HEK293T (cell line): ENCODE results near the gene ADORA1.

Source experiments
- CTCF ChIA-PET: fragments of 350-600 bp; formaldehyde crosslinking; extraction: SDS; loops from one replicate; lab custom pipeline; 2021; ENCODE audit warnings: antibody characterized with exemption, inconsistent platforms; lab: Yijun Ruan, JAX
- POLR2A ChIA-PET: fragments of 350-600 bp; formaldehyde crosslinking; extraction: SDS; loops from one replicate; lab custom pipeline; 2020; ENCODE audit warnings: antibody characterized with exemption, inconsistent platforms; lab: Yijun Ruan, JAX
- DNase-seq: peaks from one replicate; pipeline ENCODE4 v3.0.0; 2012; ENCODE audit warnings: mixed read lengths; ENCODE audit errors: extremely low spot score
- ARNT ChIP-seq: fragments of 450-650 bp; IDR thresholded peaks from 2 replicates; pipeline ENCODE4 v1.6.1; 2017; ENCODE audit warnings: mild to moderate bottlenecking
- BHLHE40 ChIP-seq: fragments of 450-650 bp; IDR thresholded peaks from 2 replicates; pipeline ENCODE4 v1.6.1; 2016; ENCODE audit warnings: mild to moderate bottlenecking, moderate library complexity, borderline replicate concordance
- CTBP1 ChIP-seq: fragments of 450-650 bp; IDR thresholded peaks from 2 replicates; pipeline ENCODE4 v1.6.1; 2016; ENCODE audit warnings: borderline replicate concordance
- ELF4 ChIP-seq: fragments of 450-650 bp; IDR thresholded peaks from 2 replicates; pipeline ENCODE4 v1.6.1; 2017; ENCODE audit warnings: antibody characterized with exemption
- FOXA1 ChIP-seq: fragments of 450-650 bp; IDR thresholded peaks from 2 replicates; pipeline ENCODE4 v1.6.1; 2016; ENCODE audit warnings: mild to moderate bottlenecking
- FOXK2 ChIP-seq: fragments of 450-650 bp; IDR thresholded peaks from 2 replicates; pipeline ENCODE4 v1.6.1; 2016; ENCODE audit warnings: mild to moderate bottlenecking
- FOXM1 ChIP-seq: fragments of 450-650 bp; IDR thresholded peaks from 2 replicates; pipeline ENCODE4 v1.6.1; 2017; ENCODE audit warnings: mild to moderate bottlenecking, borderline replicate concordance
- HDGF ChIP-seq: fragments of 450-650 bp; IDR thresholded peaks from 2 replicates; pipeline ENCODE4 v1.6.1; 2017; ENCODE audit warnings: antibody characterized with exemption, borderline replicate concordance
- L3MBTL2 ChIP-seq: fragments of 450-650 bp; conservative IDR thresholded peaks from 2 replicates; pipeline ENCODE4 v1.6.1; 2016; ENCODE audit warnings: mild to moderate bottlenecking
- LEF1 ChIP-seq: fragments of 450-650 bp; IDR thresholded peaks from 2 replicates; pipeline ENCODE4 v1.6.1; 2017; ENCODE audit warnings: mild to moderate bottlenecking, borderline replicate concordance
- NFRKB ChIP-seq: fragments of 450-650 bp; IDR thresholded peaks from 2 replicates; pipeline ENCODE4 v1.6.1; 2016; ENCODE audit warnings: mild to moderate bottlenecking, moderate library complexity
- PKNOX1 ChIP-seq: fragments of 450-650 bp; IDR thresholded peaks from 2 replicates; pipeline ENCODE4 v1.6.1; 2016
- SP1 ChIP-seq: fragments of 450-650 bp; IDR thresholded peaks from 2 replicates; pipeline ENCODE4 v1.6.1; 2017
- SUZ12 ChIP-seq: fragments of 450-650 bp; IDR thresholded peaks from 2 replicates; pipeline ENCODE4 v1.6.1; 2016; ENCODE audit warnings: mild to moderate bottlenecking
- TARDBP ChIP-seq: fragments of 450-650 bp; IDR thresholded peaks from 2 replicates; pipeline ENCODE4 v1.6.1; 2016
- ZNF384 ChIP-seq: fragments of 450-650 bp; IDR thresholded peaks from 2 replicates; pipeline ENCODE4 v1.6.1; 2016

The ADORA1 gene

DNA sequence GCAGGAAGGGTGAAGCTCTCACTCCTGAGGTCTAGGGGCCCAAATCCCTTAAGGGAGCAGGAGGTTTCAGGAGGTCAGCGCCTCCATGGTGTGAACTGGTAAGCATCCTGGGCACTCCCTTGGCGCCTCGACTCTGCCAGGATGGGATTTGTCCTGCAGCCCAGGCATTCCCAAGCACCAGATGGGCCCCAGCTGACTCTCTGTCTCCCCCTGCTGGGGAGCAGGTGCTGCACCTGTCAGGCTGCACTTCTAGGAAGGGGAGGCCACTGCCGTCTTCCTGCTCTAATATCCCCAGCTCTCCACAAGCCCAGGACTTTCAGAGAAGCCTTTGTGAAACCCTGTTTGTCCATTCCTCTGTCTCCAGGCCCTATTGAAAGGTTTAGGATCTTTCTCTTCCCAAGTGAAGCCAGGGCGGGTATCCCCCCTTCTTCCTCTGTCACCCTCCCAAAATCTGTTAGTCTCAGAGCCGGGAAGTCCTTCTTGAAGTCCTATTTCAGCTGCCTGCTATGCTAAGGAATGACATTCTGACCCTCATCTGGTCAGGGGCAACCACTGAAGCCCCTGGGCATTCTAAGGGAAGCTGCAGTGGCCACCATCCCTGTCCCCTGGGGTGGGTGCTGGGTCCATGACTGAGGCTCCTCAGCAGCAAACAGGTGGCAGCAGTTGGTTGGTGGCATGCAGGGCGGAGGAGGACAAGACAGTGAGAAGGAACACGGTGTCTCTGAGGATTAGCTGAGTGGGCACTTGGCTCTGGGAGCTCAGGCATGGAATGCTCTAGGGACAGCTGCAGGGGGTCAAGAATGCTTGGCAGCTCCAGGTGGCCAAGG lies 44.9 kb downstream of the ADORA1 start:
- TF ChIP-seq NFRKB, result no peak
- no peak for TF ChIP-seq LEF1
- TF ChIP-seq BHLHE40, result no peak
- no peak for TF ChIP-seq ELF4
- TF ChIP-seq FOXM1, result no peak
- no peak for TF ChIP-seq FOXA1
- no peak for TF ChIP-seq PKNOX1
- TF ChIP-seq FOXK2, result no peak
- TF ChIP-seq SUZ12, result no peak
- no peak for TF ChIP-seq SP1
- TF ChIP-seq ZNF384, result no peak
- TF ChIP-seq CTBP1, result no peak
- no peak for TF ChIP-seq HDGF
- no peak for TF ChIP-seq TARDBP
- TF ChIP-seq ARNT, result no peak
- no peak for TF ChIP-seq L3MBTL2
- peak; percentile 91 for DNase-seq
- POLR2A ChIA-PET, result no interaction called here
- CTCF ChIA-PET, result interaction anchor here (0.7 to 4.3 kb wide), 19 partner anchors 9 to 136 kb away, joined by 3 to 49 read pairs (median 5); partner anchors contain the start of gene ADORA1

DNA sequence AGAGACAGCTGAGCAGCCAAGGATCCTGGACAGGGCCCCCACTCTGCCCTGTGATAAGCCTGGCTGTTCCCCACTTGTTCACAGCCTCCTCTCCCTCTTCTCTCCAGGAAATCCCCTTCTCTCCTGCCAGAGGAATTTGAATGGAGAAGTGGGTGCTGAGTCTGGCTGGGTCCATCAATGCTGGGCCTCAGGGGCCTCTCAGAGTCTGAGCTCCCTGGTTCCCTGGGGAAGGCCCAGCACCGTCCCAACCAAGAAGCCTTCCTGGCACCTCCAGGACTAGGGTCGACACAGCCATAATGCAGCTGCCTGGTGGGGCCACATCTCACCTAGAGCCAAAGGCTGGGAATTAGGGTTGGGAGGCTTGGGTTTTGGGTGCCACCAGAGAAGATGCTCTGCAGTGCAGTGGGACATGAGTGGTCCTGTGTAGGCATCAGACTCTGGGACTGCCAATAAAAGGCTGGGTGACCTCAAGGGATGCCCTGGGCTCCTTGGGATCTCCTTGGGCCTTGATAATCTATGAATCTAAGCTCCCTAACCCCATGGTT lies 45.6 kb downstream of the ADORA1 start:
- TF ChIP-seq L3MBTL2 (no peak), LEF1 (no peak), ELF4 (no peak), FOXA1 (no peak), ZNF384 (no peak), TARDBP (no peak), BHLHE40 (no peak)

GRCh38 chr1:203173566-203173965 lies 46.0 kb downstream of the ADORA1 start:
- CTCF ChIA-PET, result interaction anchor here (1.0 to 4.3 kb wide), 12 partner anchors 11 to 134 kb away, joined by 3 to 49 read pairs (median 6); partner anchors contain the start of gene ADORA1
- DNase-seq, result no peak
- TF ChIP-seq L3MBTL2, result no peak
- no peak for TF ChIP-seq TARDBP
- no peak for TF ChIP-seq FOXK2
- no peak for TF ChIP-seq SP1
- TF ChIP-seq FOXM1, result no peak
- no peak for TF ChIP-seq FOXA1
- no peak for TF ChIP-seq BHLHE40
- no peak for TF ChIP-seq ELF4
- TF ChIP-seq HDGF, result no peak
- no peak for TF ChIP-seq PKNOX1
- no peak for TF ChIP-seq CTBP1
- no peak for TF ChIP-seq ARNT
- TF ChIP-seq SUZ12, result no peak
- TF ChIP-seq LEF1, result no peak
- no peak for TF ChIP-seq NFRKB
- no peak for TF ChIP-seq ZNF384
- POLR2A ChIA-PET, result interaction anchor here (0.9 kb wide), 1 partner anchor 45 kb away, joined by 3 read pairs; no protein-coding TSS in a partner anchor

More for the DNA sequence above, 45.6 kb downstream of the ADORA1 start:
- no peak for DNase-seq
- ChIA-PET POLR2A (interaction anchor here (0.9 kb wide), 1 partner anchor 45 kb away, joined by 3 read pairs; no protein-coding TSS in a partner anchor), CTCF (interaction anchor here (1.0 to 4.3 kb wide), 14 partner anchors 11 to 136 kb away, joined by 3 to 49 read pairs (median 6); partner anchors contain the start of gene ADORA1)

GRCh38 chr1:203174324-203174985 lies 46.9 kb downstream of the ADORA1 start:
- no peak for TF ChIP-seq NFRKB
- no peak for TF ChIP-seq BHLHE40
- no peak for TF ChIP-seq PKNOX1
- ChIA-PET CTCF (interaction anchor here (2.4 kb wide), 1 partner anchor 23 kb away, joined by 6 read pairs; no protein-coding TSS in a partner anchor), POLR2A (no interaction called here)
- no peak for DNase-seq

DNA sequence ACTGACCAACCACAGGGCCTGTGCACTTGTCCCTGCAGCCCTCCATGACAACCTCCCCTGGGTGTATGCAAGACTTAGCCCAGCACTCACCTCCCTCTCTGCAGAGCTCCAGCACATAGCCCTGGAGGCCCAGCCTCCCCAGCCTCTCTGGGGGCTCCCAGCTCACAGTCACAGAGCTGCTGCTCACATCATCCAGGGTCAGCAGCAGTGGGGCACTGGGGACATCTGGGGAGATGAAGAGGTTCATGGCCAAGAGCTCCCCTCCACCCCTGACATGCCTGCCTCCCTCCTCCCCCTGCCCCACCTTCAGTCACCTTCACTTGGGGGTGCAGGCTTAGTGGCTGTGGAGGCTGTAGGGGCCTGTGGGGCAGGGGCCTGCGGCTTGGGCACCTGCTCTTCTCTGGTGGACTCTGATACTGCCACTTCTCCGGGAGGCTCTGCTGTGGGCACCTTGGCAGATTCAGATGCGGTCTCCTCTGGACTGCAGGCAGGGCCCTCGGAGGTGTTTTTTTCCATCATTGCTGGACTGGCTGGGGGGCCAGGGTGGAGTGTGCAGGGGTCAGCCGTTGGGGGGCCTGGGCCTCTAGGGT lies 47.8 kb downstream of the ADORA1 start, which contains the start of gene MYBPH:
Gene MYBPH (minus strand): TSS at position 590 of the 590 bp plus-strand sequence. CDS start 71 bp downstream, at position 519.
- CTCF ChIA-PET, result no interaction called here
- no peak for TF ChIP-seq PKNOX1
- no peak for TF ChIP-seq LEF1
- no peak for TF ChIP-seq ZNF384
- POLR2A ChIA-PET, result no interaction called here
- no peak for DNase-seq
